HCT116 (cell line): ENCODE measurements around the gene C2CD4B. TPM values are rescaled to one million over a fixed set of nuclear protein-coding genes. Genes with fewer than 3 reads are reported as not detected.

Source experiments
- ATAC-seq: fragments of 200-7000 bp; cut with Tn5 transposase; 2 replicates; pipeline ENCODE4 v1.9.1; 2020; ENCODE audit warnings: mild to moderate bottlenecking, moderate library complexity
- BruUV-seq: library from RNA; stranded (reverse); fragments of 400-500 nt; replicated peaks from 2 replicates; lab custom pipeline; 2021; lab: Mats Ljungman, UMichigan
- CTCF ChIA-PET: fragments of 300-600 bp; sonication (Branson Sonifier 250); formaldehyde crosslinking; loops from one replicate; lab custom pipeline; 2021; ENCODE audit warnings: antibody characterized with exemption; lab: Charles Lee
- POLR2A ChIA-PET: fragments of 300-600, 350-600 bp; sonication (Branson Sonifier 250); formaldehyde crosslinking; loops from one replicate; lab custom pipeline; 2021; ENCODE audit warnings: antibody characterized with exemption; lab: Charles Lee
- RAD21 ChIA-PET, 2 experiments: fragments of 300-600 bp; sonication (Branson Sonifier 250); formaldehyde crosslinking; loops; one replicate each; lab custom pipeline; 2023; ENCODE audit warnings: low total read pairs in 2 of 2; ENCODE audit not compliant: uncharacterized antibody in 2 of 2, unreplicated experiment in 2 of 2, low non-redundant PET in 1 of 2; lab: Charles Lee
- DNase-seq: peaks from one replicate; pipeline ENCODE4 v3.0.0-alpha.2; 2010; ENCODE audit warnings: low read depth, low spot score
- H2AFZ ChIP-seq: fragments of 200-600 bp; shearing (Covaris generic), sonication (generic); 2 replicates; pipeline ENCODE4 v1.6.1; 2017; ENCODE audit warnings: low read depth, mixed run types, mixed read lengths, antibody characterized with exemption, low read length; ENCODE audit not compliant: poor library complexity, severe bottlenecking
- H3K27ac ChIP-seq: 2 replicates; pipeline ENCODE4 v1.5.1; 2012; ENCODE audit warnings: low read depth, low read length
- H3K27me3 ChIP-seq: fragments of 200-600 bp; sonication (generic); 2 replicates; pipeline ENCODE4 v1.6.1; 2016; ENCODE audit warnings: mixed run types, low read length, mixed read lengths; ENCODE audit not compliant: insufficient read depth
- H3K36me3 ChIP-seq, 2 experiments: fragments of 200-500 bp in 1 of 2; fragments of 200-600 bp in 1 of 2; sonication (Bioruptor generic) in 1 of 2; sonication (generic) in 1 of 2; 2 replicates each; pipeline versions ENCODE4 v1.5.1 to v1.6.1; 2014 to 2016; ENCODE audit warnings: low read length in 2 of 2, inconsistent platforms in 1 of 2, mixed read lengths in 1 of 2, mixed run types in 1 of 2; ENCODE audit not compliant: insufficient read depth in 2 of 2, control insufficient read depth in 1 of 2
- H3K4me1 ChIP-seq, 2 experiments: fragments of 200-600 bp in 1 of 2; sonication (generic) in 1 of 2; 2 replicates each; pipeline versions ENCODE4 v1.5.1 to v1.6.1; 2012 to 2017; ENCODE audit warnings: low read length in 2 of 2, inconsistent platforms in 1 of 2, mild to moderate bottlenecking in 1 of 2, mixed read lengths in 1 of 2, mixed run types in 1 of 2, moderate library complexity in 1 of 2; ENCODE audit not compliant: insufficient read depth in 2 of 2, control insufficient read depth in 1 of 2
- H3K4me2 ChIP-seq: fragments of 200-600 bp; sonication (generic); 2 replicates; pipeline ENCODE4 v1.6.1; 2017; ENCODE audit warnings: mixed run types, low read length, mixed read lengths
- H3K4me3 ChIP-seq, 2 experiments: fragments of 200-600 bp in 1 of 2; sonication (generic) in 1 of 2; replicated peaks in 1 of 2; 2 replicates each; pipeline ENCODE4 v1.5.1; 2011 to 2016; ENCODE audit warnings: low read length in 2 of 2, control low read depth in 1 of 2, low read depth in 1 of 2, mild to moderate bottlenecking in 1 of 2, mixed read lengths in 1 of 2, mixed run types in 1 of 2
- H3K79me2 ChIP-seq: fragments of 200-600 bp; sonication (generic); 2 replicates; pipeline ENCODE4 v1.6.1; 2017; ENCODE audit warnings: mild to moderate bottlenecking, mixed run types, low read length, moderate library complexity, mixed read lengths; ENCODE audit not compliant: insufficient read depth
- H3K9ac ChIP-seq: fragments of 200-600 bp; sonication (generic); 2 replicates; pipeline ENCODE4 v1.6.1; 2016; ENCODE audit warnings: low read length, mixed read lengths
- H3K9me2 ChIP-seq: fragments of 200-600 bp; sonication (generic), shearing (Covaris generic); 2 replicates; pipeline ENCODE4 v1.6.1; 2017; ENCODE audit warnings: mixed run types, mild to moderate bottlenecking, moderate library complexity; ENCODE audit not compliant: insufficient read depth
- H3K9me3 ChIP-seq, 2 experiments: fragments of 200-500 bp in 1 of 2; fragments of 200-600 bp in 1 of 2; sonication (Bioruptor generic) in 1 of 2; sonication (generic) in 1 of 2; 2 replicates each; pipeline ENCODE4 v1.6.1; 2014 to 2017; ENCODE audit warnings: low read length in 2 of 2, mixed read lengths in 2 of 2, inconsistent platforms in 1 of 2, low read depth in 1 of 2, mild to moderate bottlenecking in 1 of 2, mixed run types in 1 of 2, moderate library complexity in 1 of 2; ENCODE audit not compliant: control insufficient read depth in 1 of 2, insufficient read depth in 1 of 2
- H4K20me1 ChIP-seq: fragments of 200-600 bp; sonication (generic), shearing (Covaris generic); 2 replicates; pipeline ENCODE4 v1.6.1; 2017; ENCODE audit warnings: mixed run types, mild to moderate bottlenecking, moderate library complexity; ENCODE audit not compliant: insufficient read depth
- CEBPB ChIP-seq: IDR thresholded peaks from 2 replicates; pipeline ENCODE4 v1.6.1; 2012; ENCODE audit warnings: low read depth
- EGR1 ChIP-seq: IDR thresholded peaks from 2 replicates; pipeline ENCODE4 v1.6.1; 2012; ENCODE audit warnings: low read depth
- ELF1 ChIP-seq: IDR thresholded peaks from 2 replicates; pipeline ENCODE4 v1.6.1; 2012; ENCODE audit warnings: low read depth, borderline replicate concordance
- EZH2 ChIP-seq: fragments of 200-600 bp; sonication (generic); IDR thresholded peaks from 2 replicates; pipeline ENCODE4 v1.6.1; 2017; ENCODE audit warnings: antibody characterized with exemption, mixed run types
- EZH2phosphoT487 ChIP-seq: fragments of 200-600 bp; IDR thresholded peaks from 2 replicates; pipeline ENCODE4 v1.6.1; 2018; ENCODE audit warnings: antibody characterized with exemption, borderline replicate concordance
- SIN3A ChIP-seq: IDR thresholded peaks from 2 replicates; pipeline ENCODE4 v1.6.1; 2012; ENCODE audit warnings: low read depth
- SRF ChIP-seq: IDR thresholded peaks from 2 replicates; pipeline ENCODE4 v1.6.1; 2012; ENCODE audit warnings: low read depth
- TCF7L2 ChIP-seq: IDR thresholded peaks from 2 replicates; pipeline ENCODE4 v1.7.0; 2011; ENCODE audit warnings: borderline replicate concordance, inconsistent platforms; ENCODE audit not compliant: insufficient read depth, insufficient read length; ENCODE audit errors: extremely low read depth
- ZFX ChIP-seq: fragments of 450-650 bp; IDR thresholded peaks from 2 replicates; pipeline ENCODE4 v1.6.1; 2017
- ZNF274 ChIP-seq: fragments of 200-500 bp; sonication (Bioruptor generic); IDR thresholded peaks from 2 replicates; pipeline ENCODE4 v1.6.1; 2014; ENCODE audit warnings: mild to moderate bottlenecking, low read depth, low read length, inconsistent platforms
- intact Hi-C: fragments of 100-400 bp; cut with micrococcal nuclease; formaldehyde crosslinking; loops from 2 replicates; pipeline ENCODE4 v1.10.0; 2022
- total RNA-seq: library from RNA; stranded (reverse); gene quantifications from one replicate; pipeline ENCODE4 v1.2.1, GENCODE V29; 2021; ENCODE audit not compliant: unreplicated experiment
- TF ChIP-seq, protein P1 (sequence below): IDR thresholded peaks from 2 replicates; pipeline ENCODE4 v1.6.1; 2012; ENCODE audit warnings: low read depth
- TF ChIP-seq, protein P2 (sequence below): IDR thresholded peaks from 2 replicates; pipeline ENCODE4 v1.6.1; 2012

The C2CD4B gene
- total RNA-seq, 1 experiment from 2014 or later = not detected

GRCh38 chr15:62142736-62143135 lies 22.3 kb downstream of the C2CD4B start (continued):
- TF ChIP-seq SIN3A (no peak), EGR1 (no peak)
- TF ChIP-seq, all 23 proteins: peak for 2

GRCh38 chr15:62141643-62142588 lies 23.2 kb downstream of the C2CD4B start:
- Histone ChIP-seq H3K9ac (no peak overlapping the region), H3K36me3 (no peaks in the 10 kb centered on the region), H4K20me1 (no peaks in the 10 kb centered on the region), H3K4me2 (no peak overlapping the region), H3K9me3 (no peaks in the 10 kb centered on the region), H3K27me3 (no peaks in the 10 kb centered on the region), H3K79me2 (no peaks in the 10 kb centered on the region), H3K4me1 (no peaks in the 10 kb centered on the region), H3K4me3 (no peak overlapping the region), H3K9me2 (no peaks in the 10 kb centered on the region), H3K27ac (no peak overlapping the region), H2AFZ (no peak overlapping the region)
- POLR2A ChIA-PET = no interaction called here
- RAD21 ChIA-PET = no interaction called here
- DNase-seq = no peak
- intact Hi-C loops = loop anchor here (5.0 kb wide), 1 partner anchor 270 kb away; no protein-coding TSS in a partner anchor
- TF ChIP-seq, protein P1, sequence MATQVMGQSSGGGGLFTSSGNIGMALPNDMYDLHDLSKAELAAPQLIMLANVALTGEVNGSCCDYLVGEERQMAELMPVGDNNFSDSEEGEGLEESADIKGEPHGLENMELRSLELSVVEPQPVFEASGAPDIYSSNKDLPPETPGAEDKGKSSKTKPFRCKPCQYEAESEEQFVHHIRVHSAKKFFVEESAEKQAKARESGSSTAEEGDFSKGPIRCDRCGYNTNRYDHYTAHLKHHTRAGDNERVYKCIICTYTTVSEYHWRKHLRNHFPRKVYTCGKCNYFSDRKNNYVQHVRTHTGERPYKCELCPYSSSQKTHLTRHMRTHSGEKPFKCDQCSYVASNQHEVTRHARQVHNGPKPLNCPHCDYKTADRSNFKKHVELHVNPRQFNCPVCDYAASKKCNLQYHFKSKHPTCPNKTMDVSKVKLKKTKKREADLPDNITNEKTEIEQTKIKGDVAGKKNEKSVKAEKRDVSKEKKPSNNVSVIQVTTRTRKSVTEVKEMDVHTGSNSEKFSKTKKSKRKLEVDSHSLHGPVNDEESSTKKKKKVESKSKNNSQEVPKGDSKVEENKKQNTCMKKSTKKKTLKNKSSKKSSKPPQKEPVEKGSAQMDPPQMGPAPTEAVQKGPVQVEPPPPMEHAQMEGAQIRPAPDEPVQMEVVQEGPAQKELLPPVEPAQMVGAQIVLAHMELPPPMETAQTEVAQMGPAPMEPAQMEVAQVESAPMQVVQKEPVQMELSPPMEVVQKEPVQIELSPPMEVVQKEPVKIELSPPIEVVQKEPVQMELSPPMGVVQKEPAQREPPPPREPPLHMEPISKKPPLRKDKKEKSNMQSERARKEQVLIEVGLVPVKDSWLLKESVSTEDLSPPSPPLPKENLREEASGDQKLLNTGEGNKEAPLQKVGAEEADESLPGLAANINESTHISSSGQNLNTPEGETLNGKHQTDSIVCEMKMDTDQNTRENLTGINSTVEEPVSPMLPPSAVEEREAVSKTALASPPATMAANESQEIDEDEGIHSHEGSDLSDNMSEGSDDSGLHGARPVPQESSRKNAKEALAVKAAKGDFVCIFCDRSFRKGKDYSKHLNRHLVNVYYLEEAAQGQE = no peak
- no peak for TF ChIP-seq SRF
- no peak for TF ChIP-seq EZH2phosphoT487
- no peak for TF ChIP-seq ELF1
- no peak for TF ChIP-seq ZFX
- no peak for TF ChIP-seq TCF7L2
- no peak for TF ChIP-seq EZH2
- no peak for TF ChIP-seq EGR1
- no peak for TF ChIP-seq CEBPB
- TF ChIP-seq, protein P2, sequence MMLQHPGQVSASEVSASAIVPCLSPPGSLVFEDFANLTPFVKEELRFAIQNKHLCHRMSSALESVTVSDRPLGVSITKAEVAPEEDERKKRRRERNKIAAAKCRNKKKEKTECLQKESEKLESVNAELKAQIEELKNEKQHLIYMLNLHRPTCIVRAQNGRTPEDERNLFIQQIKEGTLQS = no peak
- TF ChIP-seq SIN3A = no peak
- no peak for TF ChIP-seq ZNF274
- no TSS peak for BruUV-seq
- CTCF ChIA-PET = interaction anchor here (0.9 kb wide), 1 partner anchor 268 kb away, joined by 3 read pairs; no protein-coding TSS in a partner anchor
- ATAC-seq = no peak
